HepG2 (cell line): ENCODE measurements around the gene DNAJC5. TPM values are rescaled to one million over a fixed set of nuclear protein-coding genes. Genes with fewer than 3 reads are reported as not detected.
A peak's percentile ranks its signal among the peaks of the same experiment; 100 is the strongest.

Experiments
- CCAR2 ChIP-seq: fragments of 200-400 bp; formaldehyde crosslinking; optimal IDR thresholded peaks from 2 replicates; pipeline ENCODE3; 2018; ENCODE audit warnings: low read depth, mild to moderate bottlenecking, low read length, moderate library complexity
- GATAD2A ChIP-seq: IDR thresholded peaks from 2 replicates; pipeline ENCODE4 v1.6.1; 2016
- HNF1A ChIP-seq, 2 experiments: sonication (generic) in 1 of 2; formaldehyde crosslinking in 1 of 2; IDR thresholded peaks; 2 replicates each; pipeline versions ENCODE4 v1.4.0 to v1.6.1; 2016 to 2020; ENCODE audit warnings: borderline replicate concordance in 1 of 2, low read depth in 1 of 2, mild to moderate bottlenecking in 1 of 2, missing genetic modification reagents in 1 of 2
- HNRNPK ChIP-seq: fragments of 200-400 bp; formaldehyde crosslinking; IDR thresholded peaks from 2 replicates; pipeline ENCODE4 v1.6.1; 2018; ENCODE audit warnings: low read length, low read depth, moderate library complexity, mild to moderate bottlenecking; ENCODE audit not compliant: poor library complexity, severe bottlenecking
- MAZ ChIP-seq, 2 experiments: sonication (generic) in 1 of 2; formaldehyde crosslinking in 1 of 2; IDR thresholded peaks; 2 replicates each; pipeline versions ENCODE4 v1.5.0 to v1.6.1; 2012 to 2020; ENCODE audit warnings: low read depth in 2 of 2, mild to moderate bottlenecking in 2 of 2, borderline replicate concordance in 1 of 2, improper control_type of control experiment in 1 of 2, low read length in 1 of 2, missing genetic modification reagents in 1 of 2, moderate library complexity in 1 of 2
- MEF2D ChIP-seq: sonication (generic); formaldehyde crosslinking; IDR thresholded peaks from 2 replicates; pipeline ENCODE4 v1.5.1; 2020; ENCODE audit warnings: mild to moderate bottlenecking, missing genetic modification reagents
- NCOA1 ChIP-seq: sonication (generic); formaldehyde crosslinking; IDR thresholded peaks from 2 replicates; pipeline ENCODE4 v1.9.0; 2021; ENCODE audit warnings: missing genetic modification reagents
- NPAS2 ChIP-seq: sonication (generic); formaldehyde crosslinking; IDR thresholded peaks from 2 replicates; pipeline ENCODE4 v1.8.0; 2022; ENCODE audit warnings: mild to moderate bottlenecking, missing genetic modification reagents, borderline replicate concordance
- SMC3 ChIP-seq: IDR thresholded peaks from 2 replicates; pipeline ENCODE4 v1.6.1; 2011; ENCODE audit warnings: low read length, improper control_type of control experiment
- SRSF9 ChIP-seq: fragments of 200-400 bp; formaldehyde crosslinking; IDR thresholded peaks from 2 replicates; pipeline ENCODE4 v1.6.1; 2018; ENCODE audit warnings: borderline replicate concordance, mild to moderate bottlenecking, low read depth, low read length; ENCODE audit not compliant: insufficient read depth, poor library complexity, severe bottlenecking
- TAF15 ChIP-seq: fragments of 200-400 bp; formaldehyde crosslinking; IDR thresholded peaks from one replicate; pipeline ENCODE4 v1.6.1; 2018; ENCODE audit warnings: mild to moderate bottlenecking, low read depth, low read length; ENCODE audit not compliant: poor library complexity, severe bottlenecking
- TP53 ChIP-seq: sonication (generic); formaldehyde crosslinking; conservative IDR thresholded peaks from 2 replicates; pipeline ENCODE4 v1.4.0; 2020; ENCODE audit warnings: missing genetic modification reagents
- ZKSCAN8 ChIP-seq: IDR thresholded peaks from 2 replicates; pipeline ENCODE4 v1.6.1; 2016; ENCODE audit warnings: borderline replicate concordance, missing genetic modification reagents, missing compliant biosample characterization
- ZNF615 ChIP-seq: sonication (generic); formaldehyde crosslinking; IDR thresholded peaks from 2 replicates; pipeline ENCODE4 v1.5.0; 2020; ENCODE audit warnings: mild to moderate bottlenecking, missing genetic modification reagents, borderline replicate concordance
- ZNF713 ChIP-seq: sonication (generic); formaldehyde crosslinking; IDR thresholded peaks from 2 replicates; pipeline ENCODE4 v1.4.0; 2020; ENCODE audit warnings: mild to moderate bottlenecking, missing genetic modification reagents
- ZNF879 ChIP-seq: sonication (generic); formaldehyde crosslinking; IDR thresholded peaks from 2 replicates; pipeline ENCODE4 v1.8.1; 2023; ENCODE audit warnings: missing genetic modification reagents
- ZSCAN25 ChIP-seq: sonication (generic); formaldehyde crosslinking; IDR thresholded peaks from 2 replicates; pipeline ENCODE4 v1.8.0; 2022; ENCODE audit warnings: mild to moderate bottlenecking, missing genetic modification reagents
- polyA plus RNA-seq, 8 experiments: library from polyadenylated mRNA; depleted of rRNA in 3 of 8; stranded (reverse) in 7 of 8; unstranded in 1 of 8; fragments of >200 nt; fragmentation: Illumina TruSeq in 4 of 8; extraction: Trizol in 4 of 8; gene quantifications; 2 replicates each; pipeline versions ENCODE4 v1.2.1 to v1.2.3, GENCODE V29; 2011 to 2016; ENCODE audit warnings: low read depth in 4 of 8, missing spikeins in 1 of 8, mixed read lengths in 1 of 8; ENCODE audit not compliant: insufficient read depth in 1 of 8
- total RNA-seq, 5 experiments: library from RNA; depleted of rRNA; stranded (reverse); fragments of >200 nt; fragmentation: Illumina TruSeq; extraction: Trizol; gene quantifications; 2 replicates each; pipeline ENCODE4 v1.2.3, GENCODE V29; 2016; ENCODE audit warnings: low read depth in 1 of 5
- TF ChIP-seq, protein P1 (sequence below): sonication (generic); formaldehyde crosslinking; IDR thresholded peaks from 2 replicates; pipeline ENCODE4 v1.8.1; 2023; ENCODE audit warnings: mild to moderate bottlenecking, missing genetic modification reagents
- TF ChIP-seq, protein P2 (sequence below): IDR thresholded peaks from 2 replicates; pipeline ENCODE4 v1.6.1; 2016; ENCODE audit warnings: mild to moderate bottlenecking
- TF ChIP-seq, protein P3 (sequence below): sonication (generic); formaldehyde crosslinking; IDR thresholded peaks from 2 replicates; pipeline ENCODE4 v1.5.1; 2020; ENCODE audit warnings: missing genetic modification reagents, mild to moderate bottlenecking, borderline replicate concordance

The DNAJC5 gene
- total and polyA plus RNA-seq, 2 of the 13 experiments (the other 11 are each of a cell fraction or from before 2014, with no cell fraction given): 42.8 to 64.5 TPM

DNA sequence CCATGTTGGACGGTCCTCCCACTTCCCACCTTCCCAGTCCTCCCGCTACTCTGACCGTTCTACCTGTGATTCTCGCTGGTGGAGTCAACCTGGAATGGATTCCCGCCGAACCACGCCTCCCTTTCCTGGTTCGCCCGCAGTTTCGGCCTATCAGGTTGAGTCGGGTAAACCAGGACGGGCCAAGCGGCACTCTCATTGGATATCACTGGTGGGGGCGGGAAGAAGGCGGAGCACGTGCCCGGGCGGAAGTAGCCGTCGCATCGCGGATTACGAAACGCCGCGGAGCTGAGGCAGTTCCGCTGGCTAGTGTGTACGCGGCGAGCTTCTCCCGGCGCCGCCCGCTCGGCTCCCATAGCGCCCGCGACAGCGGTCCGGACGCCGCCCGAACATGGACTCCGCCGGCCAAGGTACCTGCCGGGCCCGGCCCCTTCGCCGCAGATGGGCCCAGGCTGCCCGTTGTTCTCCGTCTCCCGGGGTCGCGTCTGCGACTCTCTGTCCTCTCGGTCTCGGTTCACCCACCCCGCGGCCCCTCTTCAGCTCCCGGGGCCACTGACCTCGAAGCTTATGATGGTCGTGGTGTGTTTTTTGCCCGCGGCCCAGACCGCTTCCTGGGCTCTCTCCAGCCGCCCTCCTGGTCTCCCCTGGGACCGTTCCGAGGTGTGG is 29.8 kb upstream of the DNAJC5 start, which contains the start of gene TPD52L2 (continued):
- peak; percentile 76 for TF ChIP-seq MEF2D
- TF ChIP-seq, protein P1, sequence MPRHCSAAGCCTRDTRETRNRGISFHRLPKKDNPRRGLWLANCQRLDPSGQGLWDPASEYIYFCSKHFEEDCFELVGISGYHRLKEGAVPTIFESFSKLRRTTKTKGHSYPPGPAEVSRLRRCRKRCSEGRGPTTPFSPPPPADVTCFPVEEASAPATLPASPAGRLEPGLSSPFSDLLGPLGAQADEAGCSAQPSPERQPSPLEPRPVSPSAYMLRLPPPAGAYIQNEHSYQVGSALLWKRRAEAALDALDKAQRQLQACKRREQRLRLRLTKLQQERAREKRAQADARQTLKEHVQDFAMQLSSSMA (CRISPR knock-in tag): no peak; the same call in 1 of the 2 replicates
- 0 out of 2 replicates have a peak, but pooled peaks have one; percentile 61 for TF ChIP-seq ZKSCAN8 (CRISPR knock-in tag)
- TF ChIP-seq MAZ (IDR thresholded peaks at IDR 0.05; ENCODE audit: borderline replicate concordance, low read depth, low read length): no peak; the same call in 1 of the 2 replicates
- TF ChIP-seq MAZ (CRISPR knock-in tag; IDR thresholded peaks at IDR 0.05; ENCODE audit: low read depth): peak; percentile 92
- peak; percentile 60; the same call in 1 of the 2 replicates for TF ChIP-seq ZSCAN25
- no peak for TF ChIP-seq TAF15
- no peak for TF ChIP-seq SMC3
- TF ChIP-seq ZNF713 (CRISPR knock-in tag): no peak; the same call in 1 of the 2 replicates
- TF ChIP-seq, protein P2, sequence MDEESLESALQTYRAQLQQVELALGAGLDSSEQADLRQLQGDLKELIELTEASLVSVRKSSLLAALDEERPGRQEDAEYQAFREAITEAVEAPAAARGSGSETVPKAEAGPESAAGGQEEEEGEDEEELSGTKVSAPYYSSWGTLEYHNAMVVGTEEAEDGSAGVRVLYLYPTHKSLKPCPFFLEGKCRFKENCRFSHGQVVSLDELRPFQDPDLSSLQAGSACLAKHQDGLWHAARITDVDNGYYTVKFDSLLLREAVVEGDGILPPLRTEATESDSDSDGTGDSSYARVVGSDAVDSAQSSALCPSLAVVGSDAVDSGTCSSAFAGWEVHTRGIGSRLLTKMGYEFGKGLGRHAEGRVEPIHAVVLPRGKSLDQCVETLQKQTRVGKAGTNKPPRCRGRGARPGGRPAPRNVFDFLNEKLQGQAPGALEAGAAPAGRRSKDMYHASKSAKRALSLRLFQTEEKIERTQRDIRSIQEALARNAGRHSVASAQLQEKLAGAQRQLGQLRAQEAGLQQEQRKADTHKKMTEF (CRISPR knock-in tag): peak; percentile 95; the same call in 1 of the 2 replicates
- no peak for TF ChIP-seq ZNF879 (CRISPR knock-in tag)
- no peak for TF ChIP-seq SRSF9
- TF ChIP-seq GATAD2A: peak; percentile 66
- TF ChIP-seq ZNF615 (CRISPR knock-in tag): peak; percentile 94; the same call in 1 of the 2 replicates
- TF ChIP-seq, protein P3, sequence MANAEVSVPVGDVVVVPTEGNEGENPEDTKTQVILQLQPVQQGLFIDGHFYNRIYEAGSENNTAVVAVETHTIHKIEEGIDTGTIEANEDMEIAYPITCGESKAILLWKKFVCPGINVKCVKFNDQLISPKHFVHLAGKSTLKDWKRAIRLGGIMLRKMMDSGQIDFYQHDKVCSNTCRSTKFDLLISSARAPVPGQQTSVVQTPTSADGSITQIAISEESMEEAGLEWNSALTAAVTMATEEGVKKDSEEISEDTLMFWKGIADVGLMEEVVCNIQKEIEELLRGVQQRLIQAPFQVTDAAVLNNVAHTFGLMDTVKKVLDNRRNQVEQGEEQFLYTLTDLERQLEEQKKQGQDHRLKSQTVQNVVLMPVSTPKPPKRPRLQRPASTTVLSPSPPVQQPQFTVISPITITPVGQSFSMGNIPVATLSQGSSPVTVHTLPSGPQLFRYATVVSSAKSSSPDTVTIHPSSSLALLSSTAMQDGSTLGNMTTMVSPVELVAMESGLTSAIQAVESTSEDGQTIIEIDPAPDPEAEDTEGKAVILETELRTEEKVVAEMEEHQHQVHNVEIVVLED (CRISPR knock-in tag): peak; percentile 93
- TF ChIP-seq CCAR2: peak; percentile 81
- TF ChIP-seq HNF1A (IDR thresholded peaks at IDR 0.05; ENCODE audit: low read depth): peak; percentile 62; the same call in 1 of the 2 replicates
- TF ChIP-seq HNF1A (CRISPR knock-in tag; IDR thresholded peaks at IDR 0.05; ENCODE audit: borderline replicate concordance): peak; percentile 86
- peak; percentile 80 for TF ChIP-seq HNRNPK
- TF ChIP-seq NPAS2 (CRISPR knock-in tag): no peak
- peak; percentile 94 for TF ChIP-seq TP53
- no peak; the same call in 1 of the 2 replicates for TF ChIP-seq NCOA1 (CRISPR knock-in tag)
